AG20443 (cell line): ENCODE measurements around the gene PHLDB3.
"Not testable (repeated sequence)": the region's sequence is repeated elsewhere in the genome, so short reads cannot be mapped to it uniquely, and the experiment has no call there.

Experiments
- DNase-seq: peaks from one replicate; pipeline ENCODE4 v3.0.0; 2012; ENCODE audit warnings: low spot score, mixed read lengths

PHLDB3 gene

DNA sequence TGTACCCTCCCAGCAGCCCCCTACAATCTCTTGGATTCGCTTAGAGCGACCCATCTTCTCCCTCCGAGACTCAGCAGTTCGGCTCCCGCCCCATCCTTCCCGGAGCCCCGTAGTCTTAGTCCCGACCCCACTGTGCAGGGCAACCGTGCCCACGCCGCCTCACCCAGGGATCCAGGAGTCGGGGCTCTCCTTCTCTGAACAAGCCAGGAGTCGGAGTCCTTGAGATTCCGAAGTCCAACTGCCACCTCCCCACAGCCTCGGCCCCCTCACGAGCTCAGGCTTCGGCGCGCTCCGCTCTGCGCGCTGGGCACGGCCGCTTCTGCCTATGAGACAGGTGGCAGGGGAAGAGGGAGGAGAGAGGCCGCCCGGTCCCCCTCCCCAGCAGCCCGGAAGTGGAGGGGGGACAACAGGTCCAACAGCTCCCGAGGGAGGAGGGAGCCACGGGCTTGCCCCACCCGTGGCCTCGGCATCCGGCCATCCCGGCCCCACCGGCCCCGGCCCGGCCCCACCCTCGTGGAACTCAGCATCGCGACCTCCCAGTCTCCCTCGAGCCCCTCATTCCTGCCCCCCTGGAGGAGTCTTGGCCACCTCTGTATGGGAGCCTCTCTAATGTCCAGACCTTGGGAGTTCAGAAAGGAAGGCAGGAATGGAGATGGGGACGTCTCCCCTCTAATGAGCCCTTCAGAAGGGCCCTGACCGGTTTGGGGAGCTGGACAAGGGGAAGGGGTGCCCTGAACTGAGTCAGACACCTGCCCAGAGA lies at the start of gene PHLDB3:
TSS of gene PHLDB3 (minus strand) at position 321 of the 760 bp plus-strand sequence. CDS start 628 bp downstream, outside the sequence.
- DNase-seq, result no peak

DNA sequence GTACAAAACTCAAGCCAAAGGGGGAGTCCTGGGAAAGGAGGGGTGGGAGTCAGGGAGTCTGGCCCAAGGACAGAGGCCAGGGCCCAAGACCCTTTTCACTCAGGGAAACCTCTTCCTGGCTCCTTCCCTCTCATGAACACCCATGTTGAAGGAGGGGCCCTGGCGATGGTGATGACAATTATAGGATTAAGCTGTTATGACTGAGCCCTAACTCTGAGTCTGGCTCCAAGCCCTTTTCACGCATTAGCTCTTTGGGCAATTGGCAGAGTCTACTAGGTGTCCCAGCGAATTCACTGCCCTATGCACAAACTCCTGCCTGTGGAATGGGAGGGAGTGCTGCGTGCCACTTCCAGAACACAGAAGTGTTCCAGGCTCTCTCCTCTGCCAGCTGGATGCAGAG lies 49.1 kb upstream of the PHLDB3 start:
- no peak for DNase-seq

DNA sequence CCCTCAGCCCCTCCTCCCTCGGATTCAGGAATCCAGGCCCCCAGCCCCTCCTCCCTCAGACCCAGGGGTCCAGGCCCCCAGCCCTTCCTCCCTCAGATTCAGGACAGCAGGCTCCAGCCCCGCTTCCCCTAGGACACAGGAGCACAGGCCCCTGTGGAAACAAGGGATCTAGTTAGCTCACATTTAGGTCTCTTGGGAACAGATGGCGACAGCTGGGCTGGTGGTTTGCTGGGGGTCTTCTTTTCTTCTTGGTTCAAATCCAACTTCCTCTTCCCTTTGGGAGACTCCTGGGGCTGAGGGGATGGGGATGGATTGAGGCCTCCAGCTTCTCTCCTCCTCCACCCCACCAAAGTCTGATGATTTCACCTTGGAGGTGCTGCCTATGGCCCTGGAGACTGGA lies 48.1 kb upstream of the PHLDB3 start:
- DNase-seq, result no peak

DNA sequence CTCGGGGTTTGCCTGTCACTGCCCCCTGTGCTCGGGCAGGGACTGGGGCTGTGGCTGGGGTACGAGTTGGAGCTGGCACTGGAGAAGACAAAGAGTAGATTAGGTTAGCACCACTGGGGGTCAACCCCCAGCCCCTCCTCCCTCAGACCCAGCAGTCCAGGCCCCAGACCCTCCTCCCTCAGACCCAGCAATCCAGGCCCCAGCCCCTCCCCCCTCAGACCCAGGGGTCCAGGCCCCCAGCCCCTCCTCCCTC lies 47.6 kb upstream of the PHLDB3 start:
- no peak for DNase-seq

DNA sequence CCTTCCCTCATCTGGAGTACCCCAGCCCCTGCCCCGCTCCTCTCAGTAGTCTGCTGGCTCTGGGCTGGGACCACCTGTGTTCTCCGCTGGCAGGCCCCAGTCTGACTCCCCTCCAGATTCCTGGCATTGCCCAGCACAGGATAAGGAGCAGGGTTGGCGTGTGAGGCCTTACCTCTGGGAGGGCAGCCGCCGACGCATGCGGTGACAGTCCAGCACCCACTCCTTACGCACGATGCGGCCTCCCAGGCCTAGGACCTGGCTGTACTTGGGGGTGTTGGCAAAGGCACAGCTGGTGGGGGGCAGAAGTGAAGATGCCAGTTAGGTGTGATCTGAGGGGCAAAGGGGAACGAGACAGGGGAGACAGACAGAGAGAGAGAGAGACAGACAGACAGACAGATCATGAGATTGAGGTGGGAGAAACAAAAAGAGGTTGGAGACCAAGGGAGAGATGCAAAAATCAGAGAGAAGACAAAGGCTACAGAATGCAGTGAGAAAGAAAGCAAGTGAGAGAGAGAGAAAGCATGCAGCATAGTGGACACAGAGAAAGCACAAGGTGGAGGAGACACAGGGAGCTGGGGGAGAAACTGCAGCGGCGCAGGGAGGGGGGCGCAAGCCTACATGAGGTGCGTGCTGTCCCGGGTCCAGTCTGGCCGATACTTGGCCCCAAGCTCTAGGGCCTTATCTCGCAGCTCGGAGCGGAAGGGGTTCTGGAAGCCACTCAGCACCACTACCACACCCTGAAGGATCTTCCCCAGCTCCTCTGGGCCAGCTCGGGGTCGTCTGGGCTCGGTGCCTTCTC lies 47.1 kb upstream of the PHLDB3 start:
- DNase-seq, result no peak

DNA sequence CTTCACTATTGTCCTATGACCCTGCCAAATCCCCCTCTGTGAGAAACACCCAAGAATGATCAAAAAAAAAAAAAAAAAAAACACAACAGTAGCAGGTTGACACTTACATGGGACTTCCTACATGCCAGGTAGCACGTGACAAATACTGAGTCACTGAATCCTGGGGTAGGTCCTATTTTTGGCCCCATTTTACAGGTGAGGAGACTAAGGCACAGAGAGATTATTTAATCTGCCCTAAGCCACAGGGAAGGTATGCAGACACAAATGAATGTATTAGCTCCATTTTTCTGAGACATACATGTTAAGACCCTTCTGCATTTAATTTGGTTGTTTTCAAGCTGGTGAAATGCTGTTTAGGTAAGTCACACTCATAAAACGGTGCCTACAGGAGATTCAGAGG lies 44.2 kb upstream of the PHLDB3 start:
- no peak for DNase-seq

DNA sequence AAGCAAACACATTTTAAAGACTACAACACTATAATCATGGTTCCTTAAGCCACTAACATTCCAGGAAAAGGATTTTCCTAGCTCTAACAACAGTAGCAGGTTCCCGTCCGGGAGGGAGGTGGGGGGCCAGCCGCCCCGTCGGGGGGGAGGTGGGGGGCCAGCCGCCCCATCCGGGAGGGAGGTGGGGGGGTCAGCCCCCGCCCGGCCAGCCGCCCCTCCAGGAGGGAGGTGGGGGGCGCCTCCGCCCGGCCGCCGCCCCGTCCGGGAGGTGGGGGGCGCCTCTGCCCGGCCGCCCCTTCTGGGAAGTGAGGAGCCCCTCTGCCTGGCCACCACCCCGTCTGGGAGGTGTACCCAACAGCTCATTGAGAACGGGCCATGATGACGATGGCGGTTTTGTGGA lies 43.4 kb upstream of the PHLDB3 start:
- DNase-seq, result not testable (repeated sequence)

DNA sequence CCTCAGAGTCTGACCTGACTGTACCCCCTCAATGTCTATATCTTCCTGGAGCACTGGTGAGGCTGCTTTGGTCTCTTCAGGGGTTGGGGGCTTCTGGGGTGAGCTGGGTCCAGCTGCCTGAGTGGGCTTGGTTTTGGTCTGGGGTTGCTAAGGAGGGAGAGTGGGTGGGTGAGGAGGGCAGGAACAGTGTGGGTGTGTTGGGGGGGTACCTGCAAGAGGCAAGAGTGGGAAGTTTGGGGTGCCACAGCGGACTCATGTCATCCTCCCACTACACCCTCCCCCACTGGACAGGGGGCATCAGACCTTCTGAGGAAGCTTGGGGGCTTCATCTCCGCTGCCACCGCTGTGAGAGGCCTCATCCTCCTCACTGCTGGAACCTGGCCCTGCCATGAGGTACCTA lies 42.0 kb upstream of the PHLDB3 start:
- no peak for DNase-seq

DNA sequence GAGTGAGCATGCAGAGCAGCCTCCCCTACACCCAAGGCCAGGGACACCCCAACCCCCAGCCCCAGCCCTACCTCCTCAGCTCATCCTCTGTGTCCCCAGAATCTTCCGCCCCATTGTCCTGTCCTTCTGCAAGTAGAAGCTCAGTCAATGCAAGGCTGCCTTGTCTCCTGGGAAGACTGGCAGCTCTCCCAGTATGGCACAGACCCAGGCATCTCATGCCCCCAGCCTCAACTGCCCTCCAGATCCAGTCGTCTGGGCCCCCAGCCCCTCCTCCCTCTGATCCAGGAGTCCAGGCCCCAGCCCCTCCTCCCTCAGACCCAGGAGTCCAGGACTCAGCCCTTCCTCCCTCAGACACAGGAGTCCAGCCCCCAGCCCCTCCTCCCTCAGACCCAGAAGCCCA lies 41.4 kb upstream of the PHLDB3 start:
- DNase-seq, result no peak

DNA sequence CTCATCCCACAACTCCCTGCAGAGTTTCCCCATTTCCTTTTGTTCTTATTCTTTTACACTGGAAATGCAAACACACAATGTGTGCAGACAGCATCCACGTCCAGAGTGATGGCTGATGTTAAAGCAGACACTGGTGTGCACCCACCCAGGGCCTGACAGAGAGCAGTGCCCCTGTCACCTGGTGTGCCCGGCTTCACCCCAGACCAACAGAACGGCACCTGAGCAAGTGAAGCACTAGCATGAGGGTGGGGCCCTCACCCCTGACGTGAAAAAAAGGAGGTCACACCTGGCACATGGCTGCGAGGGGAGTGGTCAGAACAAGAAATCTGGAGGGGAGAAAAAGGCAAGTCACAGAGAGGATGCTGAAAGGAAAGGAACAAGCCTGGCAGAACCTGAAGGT lies 40.7 kb upstream of the PHLDB3 start:
- DNase-seq, result no peak

DNA sequence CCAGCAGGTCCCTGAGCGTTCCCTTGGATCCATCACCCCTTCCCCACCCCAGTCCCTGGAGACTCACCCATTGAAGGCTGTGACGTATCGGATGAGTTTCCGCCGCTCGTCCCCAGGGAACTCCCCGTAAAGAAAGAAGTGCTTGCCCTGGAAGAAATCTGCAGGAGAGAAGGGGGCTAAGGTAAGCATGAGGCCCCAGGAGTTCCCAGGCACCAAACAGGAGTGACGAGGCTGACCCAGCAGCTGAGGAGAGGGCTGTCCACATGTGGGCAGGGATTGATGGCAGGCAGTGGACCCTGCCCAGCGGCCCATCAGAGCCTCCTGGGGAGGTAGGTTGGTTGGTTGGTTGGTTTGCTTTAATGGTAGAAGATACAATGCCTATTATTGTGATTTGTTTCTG lies 39.5 kb upstream of the PHLDB3 start:
- DNase-seq, result no peak

DNA sequence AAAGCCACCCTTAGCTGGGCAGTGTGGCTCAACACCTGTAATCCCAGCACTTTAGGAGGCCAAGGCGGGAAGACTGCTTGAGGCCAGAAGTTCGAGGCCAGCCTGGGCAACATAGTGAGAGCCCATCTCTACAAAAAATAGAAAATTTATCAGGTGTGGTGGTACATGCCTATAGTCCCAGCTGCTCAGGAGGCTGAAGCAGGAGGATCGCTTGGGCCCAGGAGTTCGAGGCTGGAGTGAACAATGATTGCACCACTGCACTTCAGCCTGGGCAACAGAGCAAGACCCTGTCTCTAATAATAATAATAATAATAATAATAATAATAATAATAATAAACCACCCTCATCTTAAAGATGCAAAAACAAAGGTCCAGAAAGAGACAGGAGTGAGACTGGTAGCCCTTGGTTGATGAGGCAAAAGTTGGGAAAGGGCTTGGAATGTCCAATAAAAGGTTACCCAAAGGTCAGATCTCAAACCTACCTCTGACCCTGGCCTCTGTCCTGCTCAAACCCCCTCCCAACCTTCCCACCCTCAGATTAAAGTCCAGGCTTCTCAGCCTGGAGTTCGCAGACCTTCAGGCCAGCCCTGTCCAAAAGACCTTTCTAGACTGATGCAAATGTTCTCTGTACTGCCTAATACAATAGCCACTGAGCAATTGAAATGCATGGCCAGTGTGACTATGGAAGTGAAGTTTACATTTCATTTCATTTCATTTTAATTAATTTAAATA lies 37.5 kb upstream of the PHLDB3 start:
- no peak for DNase-seq

DNA sequence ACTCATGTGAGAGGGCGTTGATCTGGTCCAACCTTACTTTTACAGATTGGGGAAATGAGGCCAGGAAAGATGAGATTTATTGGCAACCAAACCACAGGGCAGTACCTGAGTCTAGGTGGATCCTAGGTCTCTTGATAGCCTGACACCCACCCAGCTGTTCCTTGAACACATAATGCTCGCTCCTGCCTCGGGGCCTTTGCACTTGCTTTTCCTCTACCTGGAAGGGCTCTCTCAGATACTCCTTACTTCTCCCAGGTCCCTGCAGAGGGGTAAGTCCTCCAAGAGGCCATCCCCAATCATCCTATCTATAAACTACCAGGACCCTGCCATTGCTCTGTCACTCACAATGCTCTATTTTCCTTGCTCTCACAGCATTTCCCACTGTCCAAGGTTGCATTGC lies 35.8 kb upstream of the PHLDB3 start:
- DNase-seq, result no peak

DNA sequence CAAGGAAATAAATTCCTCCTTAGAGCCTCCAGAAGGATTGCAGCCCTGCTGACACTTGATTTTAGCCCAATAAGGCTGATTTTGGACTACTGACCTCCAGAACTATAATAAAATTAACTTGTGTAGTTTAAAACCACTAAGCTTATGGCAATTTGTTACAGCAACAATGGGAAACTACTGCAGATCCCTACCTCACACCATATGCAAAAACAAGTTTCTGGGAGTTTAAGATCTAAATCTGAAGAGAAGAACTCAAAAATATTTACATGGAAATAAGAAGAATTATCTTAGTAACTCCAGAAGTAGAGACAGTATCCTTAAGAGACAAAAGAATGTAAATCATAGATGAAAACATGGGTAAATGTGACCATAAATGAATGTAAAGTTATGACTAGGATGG lies 34.4 kb upstream of the PHLDB3 start:
- DNase-seq, result no peak

DNA sequence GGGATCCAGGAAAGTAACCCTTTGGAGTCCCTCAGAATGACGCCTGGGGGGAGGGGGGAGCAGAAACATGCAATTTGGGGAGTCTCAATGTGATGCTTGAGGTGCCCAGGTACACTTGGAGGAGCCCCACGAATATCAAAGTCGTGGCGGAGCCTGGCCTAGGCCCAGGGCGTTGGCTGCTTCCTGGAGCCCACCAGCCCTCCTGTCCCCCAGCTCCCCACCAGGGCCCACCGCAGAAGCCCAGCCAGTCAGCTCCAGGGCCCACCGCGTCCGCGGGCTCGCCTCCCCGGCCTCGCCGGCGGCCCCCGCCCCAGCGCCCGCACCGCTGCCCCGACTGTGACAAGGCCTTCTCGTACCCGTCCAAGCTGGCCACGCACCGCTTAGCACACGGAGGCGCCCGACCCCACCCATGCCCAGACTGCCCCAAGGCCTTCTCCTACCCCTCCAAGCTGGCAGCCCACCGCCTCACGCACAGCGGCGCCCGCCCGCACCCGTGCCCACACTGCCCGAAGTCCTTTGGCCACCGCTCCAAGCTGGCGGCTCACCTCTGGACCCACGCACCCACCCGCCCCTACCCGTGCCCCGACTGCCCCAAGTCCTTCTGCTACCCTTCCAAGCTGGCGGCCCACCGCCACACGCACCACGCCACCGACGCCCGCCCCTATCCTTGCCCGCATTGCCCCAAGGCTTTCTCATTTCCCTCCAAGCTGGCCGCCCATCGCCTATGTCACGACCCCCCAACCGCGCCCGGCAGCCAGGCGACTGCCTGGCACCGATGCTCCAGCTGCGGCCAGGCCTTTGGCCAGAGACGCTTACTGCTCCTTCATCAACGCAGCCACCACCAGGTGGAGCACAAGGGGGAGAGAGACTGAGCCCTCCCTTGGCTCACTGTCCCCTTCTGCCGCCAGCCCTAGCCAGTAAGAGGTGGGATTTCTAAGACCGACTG lies 30.5 kb upstream of the PHLDB3 start:
- DNase-seq, result peak; percentile 71

DNA sequence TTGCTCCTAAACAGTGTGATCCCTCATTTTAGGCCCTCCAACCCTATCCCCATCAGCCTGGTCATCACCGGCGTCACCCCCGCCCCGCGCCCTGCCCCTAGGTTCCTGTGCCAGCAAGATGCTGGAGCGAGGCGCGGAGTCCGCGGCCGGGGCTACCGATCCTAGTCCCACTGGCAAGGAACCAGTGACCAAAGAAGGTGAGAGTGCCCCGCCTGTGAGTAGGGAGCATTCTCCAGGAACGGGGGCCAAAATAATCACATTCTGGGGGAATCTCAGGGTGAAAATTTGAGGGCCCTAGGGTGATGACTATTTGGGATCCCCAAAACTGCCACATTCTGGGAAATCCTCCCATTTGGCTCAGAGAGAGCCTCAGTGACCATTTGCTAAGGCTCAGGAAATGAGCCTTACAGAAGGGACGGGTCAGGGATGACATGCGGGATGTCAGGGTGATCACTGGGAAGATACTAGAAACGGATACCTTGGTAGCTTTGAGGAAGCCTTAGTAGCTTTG lies 29.8 kb upstream of the PHLDB3 start:
- no peak for DNase-seq

DNA sequence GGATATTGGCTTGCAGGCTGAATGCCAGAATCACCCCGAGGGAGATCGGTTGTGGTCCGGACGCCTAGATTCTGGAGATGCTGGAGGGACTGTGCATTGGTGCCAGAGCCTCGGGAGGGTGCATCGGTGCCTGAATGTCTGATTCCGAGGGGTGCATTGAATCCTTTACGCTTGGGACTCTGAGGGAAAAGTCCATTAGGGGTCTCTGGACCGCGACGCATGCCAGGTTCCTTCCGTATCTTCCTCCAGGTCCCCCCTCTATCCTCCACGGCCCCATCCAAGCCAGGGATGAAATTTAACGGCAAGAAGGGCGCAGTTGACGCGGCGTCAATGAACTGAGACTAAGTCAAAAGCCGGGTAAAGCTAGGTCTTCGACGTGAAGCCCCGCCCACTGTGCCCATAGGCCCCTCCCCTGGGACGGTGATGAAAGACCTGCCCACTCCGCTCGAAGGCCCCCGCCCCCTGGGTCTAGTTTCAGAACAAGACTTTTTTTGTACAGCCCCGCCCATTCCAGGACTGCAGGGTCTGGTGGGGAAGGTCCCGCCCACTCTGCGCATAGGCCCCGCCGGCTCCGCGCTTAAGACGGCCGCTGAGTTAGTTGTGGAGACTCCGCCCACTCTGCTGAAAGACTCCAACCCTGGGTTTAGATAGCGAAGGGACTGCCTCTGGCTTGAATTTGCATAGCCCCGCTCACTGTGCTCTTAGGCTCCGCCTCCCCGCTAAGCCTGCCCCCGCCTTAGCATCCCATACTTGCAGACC lies 29.2 kb upstream of the PHLDB3 start:
- DNase-seq, result peak; percentile 97

DNA sequence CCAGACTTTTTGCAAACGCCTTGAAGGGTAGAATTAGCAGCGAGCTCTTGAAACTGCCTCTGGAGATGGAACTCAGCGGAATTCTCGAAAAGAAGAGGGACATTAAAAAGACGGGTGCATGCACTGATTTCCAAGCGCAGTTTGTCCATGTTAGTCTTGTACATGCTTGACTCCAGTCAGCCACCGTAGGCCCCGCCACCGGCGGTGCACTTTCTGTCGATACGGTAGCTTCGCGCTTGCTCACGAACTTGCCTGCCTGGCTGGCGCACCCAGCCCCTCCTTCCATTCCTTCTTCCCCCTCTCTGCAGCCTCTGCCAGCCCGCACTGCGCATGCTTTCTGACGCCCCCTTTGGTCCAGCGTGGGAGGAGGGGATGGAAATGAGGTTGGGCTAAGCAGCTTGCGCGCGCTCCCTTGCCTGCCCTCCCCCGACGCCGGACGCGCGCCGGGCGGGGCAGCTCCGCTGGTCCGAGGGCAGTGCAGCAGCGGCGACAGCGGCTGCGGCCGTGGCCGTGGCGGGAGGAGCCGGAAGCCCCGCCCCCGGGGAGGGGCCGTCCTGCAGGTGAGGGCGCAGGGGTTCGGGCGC lies 28.5 kb upstream of the PHLDB3 start, which contains the start of gene ZNF575:
TSS of gene ZNF575 (plus strand) at position 227 of the 584 bp plus-strand sequence. CDS start 1,235 bp downstream, outside the sequence.
- peak; percentile 89 for DNase-seq

DNA sequence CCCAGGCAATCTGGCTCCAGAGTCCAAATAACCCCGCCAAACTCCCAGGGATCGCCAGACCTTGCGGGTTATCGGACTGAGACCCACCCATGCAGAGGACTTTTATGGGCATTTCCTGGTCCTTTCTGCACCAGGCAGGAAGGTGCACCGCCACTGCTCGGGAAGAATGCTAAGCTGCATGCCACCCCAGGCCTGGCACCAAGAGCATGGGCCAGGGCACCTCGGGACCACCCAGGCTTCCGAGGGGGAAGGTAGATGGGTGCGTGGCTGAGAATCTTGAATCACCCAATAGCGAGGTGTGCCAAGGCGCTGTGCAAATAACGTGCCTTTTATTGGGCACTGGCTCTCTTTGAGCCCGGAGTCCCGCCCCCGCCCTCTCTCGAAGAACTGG lies 28.0 kb upstream of the PHLDB3 start:
- no peak for DNase-seq

DNA sequence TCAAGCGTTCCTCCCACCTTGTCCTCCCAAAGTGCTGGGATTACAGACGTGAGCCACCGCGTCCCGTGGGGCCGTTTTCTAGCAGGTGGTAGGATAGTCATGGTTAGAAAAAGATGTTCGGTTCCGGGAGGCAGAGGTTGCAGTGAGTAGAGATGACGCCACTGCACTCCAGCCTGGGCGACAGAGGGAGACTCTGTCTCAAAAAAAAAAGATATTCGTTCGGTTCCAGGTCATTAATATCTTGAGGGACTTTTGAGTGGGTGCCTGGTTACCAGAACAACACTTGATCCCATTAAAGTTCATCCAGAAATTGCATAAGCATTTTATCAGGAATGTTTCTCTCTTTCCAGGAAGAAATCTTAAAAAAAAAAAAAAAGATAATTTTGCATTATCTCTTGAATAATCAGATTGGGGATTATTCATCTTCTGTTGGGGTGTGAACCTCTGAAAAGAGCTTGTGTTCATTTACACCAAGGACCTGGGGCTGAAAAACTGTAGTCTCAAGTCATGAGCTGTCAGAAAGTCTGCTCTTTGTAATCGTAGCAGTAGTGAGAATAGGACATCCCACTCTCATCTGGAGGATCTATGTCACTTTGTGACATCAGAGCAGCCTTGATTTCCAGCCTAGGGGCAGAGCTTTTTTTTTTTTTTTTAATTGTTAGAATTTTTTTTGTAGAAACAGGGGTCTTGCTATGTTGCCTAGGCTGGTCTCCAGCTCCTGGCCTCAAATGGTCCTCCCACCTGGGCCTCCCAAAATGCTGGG lies 23.5 kb upstream of the PHLDB3 start:
- DNase-seq, result no peak
